Measurements from ENCODE around the gene TAAR1.

TAAR1 gene

GRCh38 chr6:132664309-132665034 lies 5.5 kb upstream of the TAAR1 start:
- TF ChIP-seq CTCF (IDR thresholded peaks at IDR 0.05; ENCODE audit: control insufficient read depth, extremely low read depth, insufficient read depth): no peak
- no peak overlapping the region for H3K4me3 ChIP-seq (ENCODE audit: low read depth, low read length)
- DNase-seq (ENCODE audit: low read depth): no peak

- no peak for DNase-seq (ENCODE audit: low read depth)
- TF ChIP-seq CTCF (IDR thresholded peaks at IDR 0.05; ENCODE audit: control insufficient read depth, extremely low read depth, insufficient read depth): no peak
- no peak overlapping the region for H3K4me3 ChIP-seq (ENCODE audit: low read depth, low read length)
Observed at GRCh38 chr6:132663661-132664060, 4.7 kb upstream of the TAAR1 start.

- H3K4me3 ChIP-seq (ENCODE audit: low read depth, low read length): no peak overlapping the region
- TF ChIP-seq CTCF (IDR thresholded peaks at IDR 0.05; ENCODE audit: control insufficient read depth, extremely low read depth, insufficient read depth): no peak
- no peak for DNase-seq (ENCODE audit: low read depth)
Observed at GRCh38 chr6:132661906-132662305, 2.9 kb upstream of the TAAR1 start.

GRCh38 chr6:132651062-132651461 lies 7.9 kb downstream of the TAAR1 start:
- no peak overlapping the region for H3K4me3 ChIP-seq (ENCODE audit: low read depth, low read length)
- no peak for TF ChIP-seq CTCF (IDR thresholded peaks at IDR 0.05; ENCODE audit: control insufficient read depth, extremely low read depth, insufficient read depth)
- no peak for DNase-seq (ENCODE audit: low read depth)

- no peak for TF ChIP-seq CTCF (IDR thresholded peaks at IDR 0.05; ENCODE audit: control insufficient read depth, extremely low read depth, insufficient read depth)
- DNase-seq (ENCODE audit: low read depth): no peak
- no peak overlapping the region for H3K4me3 ChIP-seq (ENCODE audit: low read depth, low read length)
Observed at GRCh38 chr6:132650429-132650828, 8.6 kb downstream of the TAAR1 start.

GRCh38 chr6:132648828-132649227 lies 10.2 kb downstream of the TAAR1 start:
- TF ChIP-seq CTCF (IDR thresholded peaks at IDR 0.05; ENCODE audit: control insufficient read depth, extremely low read depth, insufficient read depth): no peak
- no peak overlapping the region for H3K4me3 ChIP-seq (ENCODE audit: low read depth, low read length)
- DNase-seq (ENCODE audit: low read depth): no peak

GRCh38 chr6:132648356-132648755 lies 10.6 kb downstream of the TAAR1 start:
- DNase-seq (ENCODE audit: low read depth): no peak
- H3K4me3 ChIP-seq (ENCODE audit: low read depth, low read length): no peak overlapping the region
- TF ChIP-seq CTCF (IDR thresholded peaks at IDR 0.05; ENCODE audit: control insufficient read depth, extremely low read depth, insufficient read depth): no peak
